ENCODE results near the gene TGFB1I1.
"Not testable (repeated sequence)": the region's sequence is repeated elsewhere in the genome, so short reads cannot be mapped to it uniquely, and the experiment has no call there.

TGFB1I1 gene

DNA sequence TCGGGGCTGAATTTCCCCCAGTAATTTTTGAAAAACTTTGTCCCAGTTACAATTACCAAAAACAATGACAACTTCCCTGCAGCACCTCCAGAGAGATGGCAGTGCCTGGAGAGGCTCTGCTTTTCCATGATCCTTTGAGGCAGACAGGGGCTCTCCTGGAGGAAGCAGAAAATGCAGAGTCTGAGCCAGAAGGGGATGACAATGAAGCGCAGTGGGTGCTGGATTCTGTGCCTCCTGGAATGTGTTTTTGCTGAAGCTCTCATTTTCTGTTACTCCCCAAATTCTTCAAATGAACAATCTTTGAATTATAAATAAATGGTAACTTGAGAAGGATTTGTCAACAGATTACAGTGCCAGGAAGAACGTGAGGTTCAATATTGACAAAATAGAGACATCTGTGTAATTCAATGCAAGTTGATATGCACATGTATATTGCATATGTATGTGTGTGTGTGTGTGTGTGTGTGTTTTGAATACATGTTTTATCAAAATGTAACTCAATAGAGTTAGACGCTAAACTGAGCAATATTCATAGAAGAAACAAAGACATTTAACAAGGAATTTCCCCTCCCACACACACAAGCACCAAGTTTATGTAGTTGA, 45.9 kb downstream of the TGFB1I1 start:
- DNase-seq (ENCODE audit: low read depth) = no peak

DNA sequence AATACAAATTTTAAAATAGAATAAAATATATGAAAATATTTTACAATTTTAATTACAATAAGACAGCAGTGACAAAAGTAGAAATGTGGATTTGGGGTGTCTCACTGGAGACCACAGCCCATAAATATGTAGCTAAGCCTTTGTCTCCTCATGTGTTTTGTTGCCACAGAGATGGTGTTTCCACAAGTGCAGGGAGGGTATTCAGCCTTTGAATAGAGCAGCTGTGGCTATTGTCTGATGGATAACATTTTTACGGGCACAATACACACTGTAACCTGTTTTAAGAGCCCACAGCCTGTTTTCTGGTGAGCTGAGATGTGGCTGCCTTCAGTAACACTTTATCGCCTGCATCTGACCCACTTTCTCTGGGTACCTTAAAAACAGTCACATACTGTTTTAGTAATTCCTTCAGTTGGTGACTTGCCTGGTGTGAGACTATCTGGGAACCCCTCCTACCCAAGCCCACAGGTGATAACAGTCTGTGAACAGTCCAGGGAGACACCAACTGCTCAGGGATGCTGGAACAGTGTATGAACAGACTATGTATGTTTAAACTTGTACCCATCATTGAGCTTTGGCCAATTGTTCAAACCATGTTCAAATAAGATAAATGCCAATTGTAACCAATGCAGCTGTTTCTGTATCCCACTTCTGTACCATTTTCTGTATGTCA, 47.9 kb downstream of the TGFB1I1 start:
- DNase-seq (ENCODE audit: low read depth) = no peak

DNA sequence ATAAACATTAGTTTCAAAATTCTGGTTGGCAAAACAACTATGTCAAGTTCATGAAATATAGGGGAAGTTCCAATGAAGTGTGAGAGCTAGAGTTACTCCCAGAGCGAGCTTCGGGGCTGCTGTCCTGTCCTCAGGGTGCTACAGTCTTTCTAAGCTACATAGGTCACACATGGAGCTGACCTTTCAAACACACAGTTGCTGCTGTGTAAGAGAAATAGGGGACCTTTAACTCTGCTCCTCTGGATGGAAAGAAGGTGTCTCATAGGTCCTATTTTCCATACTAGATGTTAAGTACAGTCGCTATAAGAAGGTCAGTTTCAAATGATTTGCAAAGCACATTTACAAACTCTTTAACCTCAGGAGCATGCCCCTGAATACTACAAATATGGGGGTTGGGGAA, 49.4 kb downstream of the TGFB1I1 start:
- no peak for DNase-seq (ENCODE audit: low read depth)

DNA sequence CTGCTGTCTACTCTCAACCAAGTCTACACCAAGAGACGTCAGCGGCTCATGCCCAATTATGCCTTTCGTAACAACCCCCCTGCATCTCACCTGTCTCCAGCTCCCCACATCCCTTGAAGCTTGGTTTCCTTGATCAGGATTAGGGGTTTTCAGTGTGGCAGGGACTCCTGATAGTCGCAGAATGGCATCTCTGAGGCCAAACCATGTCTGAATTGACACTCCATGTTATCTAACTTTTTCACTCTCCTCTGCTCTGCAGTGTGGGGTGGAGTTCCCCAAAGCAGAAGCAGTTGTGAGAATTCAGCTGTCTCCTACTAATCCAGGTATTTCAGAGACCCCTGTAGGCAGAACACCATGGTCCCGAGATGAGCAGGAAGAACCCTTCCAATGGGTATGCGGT, 50.1 kb downstream of the TGFB1I1 start:
- DNase-seq (ENCODE audit: low read depth) = no peak

DNA sequence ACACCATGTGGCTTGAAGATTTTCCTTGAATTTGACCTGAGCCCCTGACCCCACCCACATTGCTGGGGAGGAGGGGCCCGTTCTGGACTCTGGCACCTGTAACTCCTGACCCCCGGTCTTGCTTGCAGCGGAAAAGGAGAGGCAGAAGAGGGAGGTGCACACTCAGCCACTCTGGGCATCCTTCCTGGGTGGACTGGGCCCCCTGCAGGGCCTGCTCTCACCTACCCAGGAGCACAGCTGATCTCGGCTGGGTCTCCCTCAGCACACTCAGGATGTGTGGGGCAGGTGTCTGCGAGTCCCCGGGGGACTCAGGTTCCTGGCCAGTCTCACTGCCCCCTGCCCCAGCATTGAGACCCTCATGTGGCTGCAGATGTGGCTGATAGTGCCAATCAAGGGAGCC, 51.8 kb downstream of the TGFB1I1 start:
- DNase-seq (ENCODE audit: low read depth) = not testable (repeated sequence)

DNA sequence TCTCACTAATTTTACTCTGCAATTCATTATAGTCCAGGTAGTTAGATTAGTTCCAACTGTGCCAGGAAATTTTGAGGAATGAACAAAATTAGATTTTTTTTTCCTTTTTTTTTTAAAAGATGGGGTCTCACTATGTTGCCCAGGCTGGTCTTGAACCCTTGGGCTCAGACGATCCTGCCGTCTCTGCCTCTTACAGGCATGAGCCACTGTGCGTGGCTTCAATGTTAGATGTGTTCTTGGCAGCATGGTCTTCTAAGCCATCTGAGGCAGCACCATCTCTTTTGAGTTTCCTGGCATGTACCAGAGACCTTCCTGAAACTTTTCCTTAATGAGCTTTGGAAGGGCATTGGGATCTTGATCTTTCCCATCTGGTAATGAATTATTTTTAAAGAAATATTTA, 53.2 kb downstream of the TGFB1I1 start:
- no peak for DNase-seq (ENCODE audit: low read depth)
